H1 (cell line): ENCODE results near the gene ASRGL1. TPM values are rescaled to one million over a fixed set of nuclear protein-coding genes. Genes with fewer than 3 reads are reported as not detected.

ENCODE experiments used
- CTCF ChIA-PET: fragments of 300-600 bp; sonication (Branson Sonifier 250); formaldehyde crosslinking; loops from one replicate; lab custom pipeline; 2021; ENCODE audit not compliant: partially characterized antibody; lab: Charles Lee
- POLR2A ChIA-PET: fragments of 300-600 bp; sonication (Branson Sonifier 250); formaldehyde crosslinking; loops from one replicate; lab custom pipeline; 2021; ENCODE audit warnings: inconsistent platforms; ENCODE audit not compliant: partially characterized antibody; lab: Charles Lee
- DNase-seq, 2 experiments: peaks; one replicate each; pipeline versions ENCODE4 v3.0.0 to v3.0.0-alpha.2; 2010 to 2022; ENCODE audit warnings: low spot score in 2 of 2, low read depth in 1 of 2, mixed read lengths in 1 of 2
- FAIRE-seq: peaks from 2 replicates; lab custom pipeline; 2011; peaks lifted over from hg19 to GRCh38; lab: Jason Lieb, UNC
- H2AFZ ChIP-seq: 2 replicates; pipeline ENCODE4 v1.8.1; 2012; ENCODE audit warnings: low read length, inconsistent platforms
- H2AK5ac ChIP-seq: 2 replicates; pipeline ENCODE4 v1.6.1; 2013; ENCODE audit warnings: low read depth, low read length
- H2BK120ac ChIP-seq: replicated peaks from 2 replicates; pipeline ENCODE3; 2013; ENCODE audit warnings: low read depth, low read length, inconsistent platforms
- H2BK12ac ChIP-seq: 2 replicates; pipeline ENCODE4 v1.6.1; 2013; ENCODE audit warnings: low read depth, low read length
- H2BK15ac ChIP-seq: 2 replicates; pipeline ENCODE4 v1.6.1; 2013; ENCODE audit warnings: low read length
- H2BK20ac ChIP-seq: 2 replicates; pipeline ENCODE4 v1.6.1; 2013; ENCODE audit warnings: low read length
- H2BK5ac ChIP-seq: 2 replicates; pipeline ENCODE4 v1.6.1; 2013; ENCODE audit warnings: low read depth, low read length
- H3K14ac ChIP-seq: 2 replicates; pipeline ENCODE4 v1.6.1; 2013; ENCODE audit warnings: inconsistent platforms; ENCODE audit not compliant: insufficient read length
- H3K18ac ChIP-seq: 2 replicates; pipeline ENCODE4 v1.6.1; 2013; ENCODE audit warnings: low read length; ENCODE audit errors: extremely low read depth
- H3K23ac ChIP-seq: 2 replicates; pipeline ENCODE4 v1.6.1; 2013; ENCODE audit warnings: inconsistent platforms; ENCODE audit not compliant: insufficient read length
- H3K23me2 ChIP-seq: 2 replicates; pipeline ENCODE4 v1.6.1; 2013; ENCODE audit warnings: low read depth, low read length
- H3K27ac ChIP-seq: 2 replicates; pipeline ENCODE4 v1.6.1; 2011; ENCODE audit warnings: low read depth, low read length, inconsistent platforms
- H3K27me3 ChIP-seq, 4 experiments: replicated peaks in 1 of 4; 1 replicate in 1 of 4; 2 replicates in 3 of 4; pipeline versions ENCODE4 v1.6.1 to v1.8.1; 2011 to 2013; ENCODE audit warnings: low read length in 3 of 4, mild to moderate bottlenecking in 3 of 4, inconsistent platforms in 2 of 4, mixed read lengths in 2 of 4, moderate library complexity in 1 of 4; ENCODE audit not compliant: control insufficient read depth in 3 of 4, insufficient read depth in 3 of 4; ENCODE audit errors: extremely low read depth in 1 of 4
- H3K36me3 ChIP-seq, 4 experiments: 2 replicates each; pipeline versions ENCODE4 v1.6.1 to v1.8.1; 2011 to 2013; ENCODE audit warnings: mild to moderate bottlenecking in 4 of 4, low read length in 3 of 4, moderate library complexity in 2 of 4, control low read depth in 1 of 4, inconsistent platforms in 1 of 4; ENCODE audit not compliant: insufficient read depth in 4 of 4, control insufficient read depth in 2 of 4
- H3K4ac ChIP-seq: replicated peaks from 2 replicates; pipeline ENCODE3; 2013; ENCODE audit warnings: low read length, low read depth, mixed read lengths, inconsistent platforms; ENCODE audit not compliant: insufficient read length
- H3K4me1 ChIP-seq, 4 experiments: replicated peaks in 1 of 4; 1 replicate in 1 of 4; 2 replicates in 3 of 4; pipeline versions ENCODE4 v1.6.1 to v1.8.1; 2011 to 2013; ENCODE audit warnings: low read length in 3 of 4, inconsistent platforms in 2 of 4, mixed read lengths in 1 of 4; ENCODE audit not compliant: insufficient read depth in 4 of 4, control insufficient read depth in 3 of 4
- H3K4me2 ChIP-seq, 2 experiments: 2 replicates each; pipeline versions ENCODE4 v1.6.1 to v1.8.1; 2011 to 2013; ENCODE audit warnings: low read depth in 2 of 2, low read length in 2 of 2, control low read depth in 1 of 2, inconsistent platforms in 1 of 2, mild to moderate bottlenecking in 1 of 2; ENCODE audit not compliant: insufficient read depth in 1 of 2
- H3K4me3 ChIP-seq, 4 experiments: fragments of 200-600, 300-600 bp in 1 of 4; sonication (generic), shearing (Covaris generic), sonication (Bioruptor Twin) in 1 of 4; 2 replicates each; pipeline versions ENCODE4 v1.5.1 to v1.8.1; 2011 to 2016; ENCODE audit warnings: low read length in 4 of 4, low read depth in 3 of 4, control low read depth in 2 of 4, inconsistent platforms in 2 of 4, mild to moderate bottlenecking in 2 of 4, mixed read lengths in 1 of 4, moderate library complexity in 1 of 4; ENCODE audit not compliant: insufficient read depth in 2 of 4; ENCODE audit errors: extremely low read depth in 1 of 4
- H3K56ac ChIP-seq: replicated peaks from 2 replicates; pipeline ENCODE3; 2013; ENCODE audit warnings: low read depth, mild to moderate bottlenecking, mixed read lengths, low read length, inconsistent platforms; ENCODE audit not compliant: insufficient read length
- H3K79me1 ChIP-seq: 2 replicates; pipeline ENCODE4 v1.6.1; 2013; ENCODE audit warnings: low read depth, low read length, control low read depth
- H3K79me2 ChIP-seq, 2 experiments: 2 replicates each; pipeline versions ENCODE4 v1.6.1 to v1.8.1; 2012 to 2013; ENCODE audit warnings: low read length in 2 of 2, mild to moderate bottlenecking in 2 of 2, inconsistent platforms in 1 of 2; ENCODE audit not compliant: insufficient read depth in 2 of 2, control insufficient read depth in 1 of 2
- H3K9ac ChIP-seq, 4 experiments: replicated peaks in 1 of 4; 1 replicate in 1 of 4; 2 replicates in 3 of 4; pipeline versions ENCODE4 v1.6.1 to v1.8.1; 2011 to 2013; ENCODE audit warnings: low read depth in 3 of 4, low read length in 3 of 4, control low read depth in 2 of 4, mild to moderate bottlenecking in 2 of 4, moderate library complexity in 2 of 4, inconsistent platforms in 1 of 4; ENCODE audit errors: extremely low read depth in 1 of 4
- H3K9me3 ChIP-seq, 2 experiments: 2 replicates each; pipeline versions ENCODE4 v1.6.1 to v1.8.1; 2012 to 2013; ENCODE audit warnings: mild to moderate bottlenecking in 2 of 2, moderate library complexity in 2 of 2, control low read depth in 1 of 2, inconsistent platforms in 1 of 2, low read depth in 1 of 2, low read length in 1 of 2, mixed read lengths in 1 of 2; ENCODE audit not compliant: insufficient read depth in 2 of 2
- H4K20me1 ChIP-seq, 2 experiments: replicated peaks in 1 of 2; 2 replicates each; pipeline versions ENCODE3 to v1.8.1; 2011 to 2013; ENCODE audit warnings: inconsistent platforms in 2 of 2, low read length in 2 of 2, mild to moderate bottlenecking in 1 of 2; ENCODE audit not compliant: insufficient read depth in 2 of 2, control insufficient read depth in 1 of 2
- H4K5ac ChIP-seq: 2 replicates; pipeline ENCODE4 v1.6.1; 2013; ENCODE audit warnings: low read length, low read depth, mixed read lengths, inconsistent platforms; ENCODE audit not compliant: insufficient read length
- H4K8ac ChIP-seq: 2 replicates; pipeline ENCODE4 v1.8.0; 2013; ENCODE audit warnings: mild to moderate bottlenecking, moderate library complexity, low read length, inconsistent platforms; ENCODE audit not compliant: insufficient read depth; ENCODE audit errors: extremely low read depth
- H4K91ac ChIP-seq: replicated peaks from 2 replicates; pipeline ENCODE3; 2013; ENCODE audit warnings: low read length, mixed read lengths, inconsistent platforms; ENCODE audit not compliant: insufficient read length
- CBX5 ChIP-seq: fragments of 300-800, 300-1000 bp; sonication (generic); IDR thresholded peaks from 2 replicates; pipeline ENCODE4 v1.7.1; 2016; ENCODE audit warnings: antibody characterized with exemption, low read length, low read depth
- KDM5A ChIP-seq: fragments of 200-600 bp; IDR thresholded peaks from 2 replicates; pipeline ENCODE4 v1.7.1; 2012; ENCODE audit warnings: mild to moderate bottlenecking, low read length, inconsistent platforms, mixed read lengths
- PHF8 ChIP-seq: fragments of 200-600 bp; sonication (generic); conservative IDR thresholded peaks from 2 replicates; pipeline ENCODE4 v1.7.1; 2012; ENCODE audit warnings: low read depth, mild to moderate bottlenecking, inconsistent platforms, low read length, moderate library complexity
- RNF2 ChIP-seq: fragments of 200-900, 300-1000 bp; sonication (generic); IDR thresholded peaks from 2 replicates; pipeline ENCODE4 v1.7.1; 2016; ENCODE audit warnings: borderline replicate concordance, low read depth, mild to moderate bottlenecking, antibody characterized with exemption, low read length; ENCODE audit not compliant: poor library complexity, severe bottlenecking; ENCODE audit errors: missing control alignments
- SIRT6 ChIP-seq: IDR thresholded peaks from one replicate; pipeline ENCODE4 v1.7.1; 2012; ENCODE audit warnings: low read length, inconsistent platforms
- SP1 ChIP-seq: IDR thresholded peaks from 2 replicates; pipeline ENCODE4 v1.6.1; 2011; ENCODE audit warnings: low read depth, low read length
- SP4 ChIP-seq: IDR thresholded peaks from 2 replicates; pipeline ENCODE4 v1.6.1; 2012; ENCODE audit warnings: low read length, inconsistent platforms
- TAF1 ChIP-seq: IDR thresholded peaks from 2 replicates; pipeline ENCODE4 v1.6.1; 2011; ENCODE audit warnings: mild to moderate bottlenecking, low read depth, low read length
- TCF12 ChIP-seq: IDR thresholded peaks from 2 replicates; pipeline ENCODE4 v1.6.1; 2011; ENCODE audit warnings: low read depth, mild to moderate bottlenecking, low read length
- TEAD4 ChIP-seq: IDR thresholded peaks from 2 replicates; pipeline ENCODE4 v1.6.1; 2012; ENCODE audit warnings: low read depth, low read length, inconsistent platforms, mixed read lengths
- WGBS, 2 experiments: shearing (Covaris generic) in 1 of 2; methylation state at CpG; one replicate each; pipeline versions ENCODE4 v1.1.6 to v1.1.7; 2013 to 2015; ENCODE audit warnings: low lambda C conversion rate in 2 of 2, mixed read lengths in 2 of 2, inconsistent platforms in 1 of 2, low coverage in 1 of 2, missing lambda C conversion rate in 1 of 2; ENCODE audit not compliant: insufficient replicate concordance in 2 of 2, insufficient coverage in 1 of 2, insufficient read length in 1 of 2; ENCODE audit errors: extremely low coverage in 1 of 2, missing lambda C conversion rate in 1 of 2; 5-methylcytosine and 5-hydroxymethylcytosine counted together
- polyA plus RNA-seq, 7 experiments: library from polyadenylated mRNA; depleted of rRNA in 3 of 7; stranded (reverse) in 5 of 7; unstranded in 2 of 7; fragments of >200 nt in 5 of 7; fragments of 200-250 nt in 2 of 7; gene quantifications; 1 replicate in 5 of 7; 2 replicates in 1 of 7; 4 replicates in 1 of 7; pipeline versions ENCODE4 v1.2.1 to v1.2.3, GENCODE V29; 2011 to 2013; ENCODE audit warnings: missing spikeins in 2 of 7, mixed read lengths in 2 of 7
- total RNA-seq: library from RNA; stranded (reverse); fragmentation: NEBNext Ultra II Directional; extraction: Animal tissue kit (Norgen Biotek cat#: 25700); gene quantifications from 2 replicates; pipeline ENCODE4 v1.2.1, GENCODE V29; 2021
- TF ChIP-seq, protein P1 (sequence below): IDR thresholded peaks from 2 replicates; pipeline ENCODE4 v1.6.1; 2011; ENCODE audit warnings: low read depth, mild to moderate bottlenecking, low read length; ENCODE audit not compliant: insufficient read depth
- TF ChIP-seq, protein P2 (sequence below): IDR thresholded peaks from 2 replicates; pipeline ENCODE4 v1.6.1; 2012; ENCODE audit warnings: inconsistent platforms
- TF ChIP-seq, protein P3 (sequence below): IDR thresholded peaks from 2 replicates; pipeline ENCODE4 v1.6.1; 2012; ENCODE audit warnings: inconsistent platforms

Gene ASRGL1
- total and polyA plus RNA-seq, 2 of the 8 experiments (the other 6 are each of a cell fraction or from before 2014, with no cell fraction given), result 19.9 to 23.5 TPM

GRCh38 chr11:62372871-62373270, 35.6 kb downstream of the ASRGL1 start:
- no peak overlapping the region for H3K14ac ChIP-seq
- no peak overlapping the region for H4K5ac ChIP-seq
- H3K18ac ChIP-seq, result no peak overlapping the region
- H3K27ac ChIP-seq, result no peak overlapping the region
- H3K9ac ChIP-seq, result no peak overlapping the region
- H3K4me1 ChIP-seq, result no peaks in the 10 kb centered on the region
- no peak overlapping the region for H2BK12ac ChIP-seq
- H3K56ac ChIP-seq, result no peak overlapping the region
- H3K79me2 ChIP-seq, result no peaks in the 10 kb centered on the region
- H3K23me2 ChIP-seq, result no peaks in the 10 kb centered on the region
- ChIA-PET POLR2A (interaction anchor here (0.5 kb wide), 1 partner anchor 205 kb away, joined by 3 read pairs; no protein-coding TSS in a partner anchor), CTCF (interaction anchor here (0.6 to 9.5 kb wide), 5 partner anchors 9 to 170 kb away, joined by 3 to 82 read pairs (median 3); partner anchors contain the start of gene ASRGL1)
- H2AFZ ChIP-seq, result no peak overlapping the region
- no peak overlapping the region for H2BK120ac ChIP-seq
- no peak overlapping the region for H3K4ac ChIP-seq
- WGBS, 2 experiments, result 86% methylated on average over 6 of the region's 6 CpGs; no CpG with 5 or more reads in 1 of the 2 experiments
- H4K91ac ChIP-seq, result no peak overlapping the region
- DNase-seq, result no peak
- H3K4me3 ChIP-seq, result no peak overlapping the region
- H4K20me1 ChIP-seq, result no peaks in the 10 kb centered on the region
- H2BK15ac ChIP-seq, result no peak overlapping the region
- FAIRE-seq, result no peak
- H3K9me3 ChIP-seq, result 0 out of 4 replicates have a peak, but pooled peaks cover 0 to 2% of the 10 kb centered on the region in 2 experiments
- no peaks in the 10 kb centered on the region for H3K79me1 ChIP-seq
- no peaks in the 10 kb centered on the region for H3K27me3 ChIP-seq
- no peak overlapping the region for H4K8ac ChIP-seq
- no peak overlapping the region for H2BK20ac ChIP-seq
- no peak overlapping the region for H2BK5ac ChIP-seq
- no peak overlapping the region for H3K4me2 ChIP-seq
- H3K36me3 ChIP-seq, result no peaks in the 10 kb centered on the region
- no peak overlapping the region for H2AK5ac ChIP-seq
- no peak overlapping the region for H3K23ac ChIP-seq
- no peak for TF ChIP-seq TEAD4
- no peak for TF ChIP-seq RNF2
- TF ChIP-seq PHF8, result no peak
- no peak for TF ChIP-seq KDM5A
- no peak for TF ChIP-seq TAF1
- TF ChIP-seq SP4, result no peak
- TF ChIP-seq, protein P1, sequence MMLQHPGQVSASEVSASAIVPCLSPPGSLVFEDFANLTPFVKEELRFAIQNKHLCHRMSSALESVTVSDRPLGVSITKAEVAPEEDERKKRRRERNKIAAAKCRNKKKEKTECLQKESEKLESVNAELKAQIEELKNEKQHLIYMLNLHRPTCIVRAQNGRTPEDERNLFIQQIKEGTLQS, result no peak
- TF ChIP-seq, protein P2, sequence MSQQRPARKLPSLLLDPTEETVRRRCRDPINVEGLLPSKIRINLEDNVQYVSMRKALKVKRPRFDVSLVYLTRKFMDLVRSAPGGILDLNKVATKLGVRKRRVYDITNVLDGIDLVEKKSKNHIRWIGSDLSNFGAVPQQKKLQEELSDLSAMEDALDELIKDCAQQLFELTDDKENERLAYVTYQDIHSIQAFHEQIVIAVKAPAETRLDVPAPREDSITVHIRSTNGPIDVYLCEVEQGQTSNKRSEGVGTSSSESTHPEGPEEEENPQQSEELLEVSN, result no peak
- no peak for TF ChIP-seq SP1
- TF ChIP-seq TCF12, result no peak
- TF ChIP-seq CBX5, result no peak
- TF ChIP-seq SIRT6, result no peak
- TF ChIP-seq, protein P3, sequence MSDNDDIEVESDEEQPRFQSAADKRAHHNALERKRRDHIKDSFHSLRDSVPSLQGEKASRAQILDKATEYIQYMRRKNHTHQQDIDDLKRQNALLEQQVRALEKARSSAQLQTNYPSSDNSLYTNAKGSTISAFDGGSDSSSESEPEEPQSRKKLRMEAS, result no peak
